ENCODE data around the gene TMEM38A. TPM values are rescaled to one million over a fixed set of nuclear protein-coding genes. Genes with fewer than 3 reads are reported as not detected.

TMEM38A gene
- total RNA-seq, 4 donors from 2014 or later: 2.3 to 2.8 (median 2.7) TPM

- 0% methylated on average over 24 of the region's 52 CpGs for WGBS
- Histone ChIP-seq H3K4me1 (peaks cover 34% of the 10 kb centered on the region), H3K9me3 (no peaks in the 10 kb centered on the region), H3K36me3 (peaks cover 23% of the 10 kb centered on the region), H3K4me3 (peak overlapping the region; percentile 100), H3K27ac (peak overlapping the region; percentile 94), H3K27me3 (no peaks in the 10 kb centered on the region)
- no peak for TF ChIP-seq POLR2AphosphoS5 (IDR thresholded peaks at IDR 0.05)
- no peak for TF ChIP-seq POLR2A (IDR thresholded peaks at IDR 0.05)
- TF ChIP-seq, protein P1, sequence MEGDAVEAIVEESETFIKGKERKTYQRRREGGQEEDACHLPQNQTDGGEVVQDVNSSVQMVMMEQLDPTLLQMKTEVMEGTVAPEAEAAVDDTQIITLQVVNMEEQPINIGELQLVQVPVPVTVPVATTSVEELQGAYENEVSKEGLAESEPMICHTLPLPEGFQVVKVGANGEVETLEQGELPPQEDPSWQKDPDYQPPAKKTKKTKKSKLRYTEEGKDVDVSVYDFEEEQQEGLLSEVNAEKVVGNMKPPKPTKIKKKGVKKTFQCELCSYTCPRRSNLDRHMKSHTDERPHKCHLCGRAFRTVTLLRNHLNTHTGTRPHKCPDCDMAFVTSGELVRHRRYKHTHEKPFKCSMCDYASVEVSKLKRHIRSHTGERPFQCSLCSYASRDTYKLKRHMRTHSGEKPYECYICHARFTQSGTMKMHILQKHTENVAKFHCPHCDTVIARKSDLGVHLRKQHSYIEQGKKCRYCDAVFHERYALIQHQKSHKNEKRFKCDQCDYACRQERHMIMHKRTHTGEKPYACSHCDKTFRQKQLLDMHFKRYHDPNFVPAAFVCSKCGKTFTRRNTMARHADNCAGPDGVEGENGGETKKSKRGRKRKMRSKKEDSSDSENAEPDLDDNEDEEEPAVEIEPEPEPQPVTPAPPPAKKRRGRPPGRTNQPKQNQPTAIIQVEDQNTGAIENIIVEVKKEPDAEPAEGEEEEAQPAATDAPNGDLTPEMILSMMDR (IDR thresholded peaks at IDR 0.05): no peak
- TF ChIP-seq EP300 (IDR thresholded peaks at IDR 0.05): no peak
- DNase-seq (ENCODE audit: low spot score in 2 of 2): peak in 1 of 2 donors; percentile 74
Observed at GRCh38 chr19:16627193-16627927, 33.6 kb upstream of the TMEM38A start.

DNA sequence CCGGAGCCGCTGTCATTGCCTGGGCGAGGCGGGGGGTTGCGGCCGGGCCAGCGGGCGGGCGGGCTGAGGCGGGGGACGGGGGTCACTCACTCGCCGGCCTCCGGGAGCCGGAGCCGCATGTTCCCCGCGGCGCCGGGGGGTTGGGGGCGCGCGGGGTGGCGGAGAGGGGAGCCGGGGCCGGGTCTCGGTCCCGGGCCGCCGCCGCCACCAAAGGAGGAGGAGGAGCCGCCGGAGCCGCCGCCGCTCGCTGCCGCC, 33.1 kb upstream of the TMEM38A start:
- no peak for DNase-seq (ENCODE audit: low spot score in 2 of 2)
- peak overlapping the region; percentile 100 for H3K4me3 ChIP-seq
- no CpG with 5 or more reads among the region's 38 CpGs for WGBS
- no peaks in the 10 kb centered on the region for H3K27me3 ChIP-seq
- peaks cover 27% of the 10 kb centered on the region for H3K36me3 ChIP-seq
- no peaks in the 10 kb centered on the region for H3K9me3 ChIP-seq
- peak overlapping the region; percentile 94 for H3K27ac ChIP-seq
- peaks cover 34% of the 10 kb centered on the region for H3K4me1 ChIP-seq
- TF ChIP-seq EP300 (IDR thresholded peaks at IDR 0.05) (no peak), POLR2A (IDR thresholded peaks at IDR 0.05) (no peak), POLR2AphosphoS5 (IDR thresholded peaks at IDR 0.05) (no peak)
- TF ChIP-seq, protein P1 (IDR thresholded peaks at IDR 0.05): no peak

GRCh38 chr19:16628183-16628983, 32.6 kb upstream of the TMEM38A start, which contains the start of gene MED26:
Gene MED26 (minus strand): TSS chr19:16628204. CDS start chr19:16627943, 261 bp downstream.
- peak within 1 kb of the TSS; percentile 94 for H3K27ac ChIP-seq
- peak within 1 kb of the TSS; percentile 100 for H3K4me3 ChIP-seq
- peaks cover 31% of the 10 kb centered on the region for H3K36me3 ChIP-seq
- TF ChIP-seq POLR2A (IDR thresholded peaks at IDR 0.05): peak in 1 of 2 donors; percentile 65
- no peak for TF ChIP-seq EP300 (IDR thresholded peaks at IDR 0.05)
- TF ChIP-seq POLR2AphosphoS5 (IDR thresholded peaks at IDR 0.05): peak in 2 of 3 donors; percentile 25 to 72
- TF ChIP-seq, protein P1 (IDR thresholded peaks at IDR 0.05): no peak
- no peaks in the 10 kb centered on the region for H3K27me3 ChIP-seq
- 3% methylated on average over 13 of the region's 98 CpGs for WGBS
- H3K9me3 ChIP-seq: no peaks in the 10 kb centered on the region
- peak; percentile 97 for DNase-seq (ENCODE audit: low spot score in 2 of 2)
- H3K4me1 ChIP-seq: peaks cover 34% of the 10 kb centered on the region

- peak overlapping the region; percentile 100 for H3K4me3 ChIP-seq
- H3K27me3 ChIP-seq: no peaks in the 10 kb centered on the region
- H3K9me3 ChIP-seq: no peaks in the 10 kb centered on the region
- peaks cover 26% of the 10 kb centered on the region for H3K36me3 ChIP-seq
- peaks cover 34% of the 10 kb centered on the region for H3K4me1 ChIP-seq
- H3K27ac ChIP-seq: peak overlapping the region; percentile 94
- 6% methylated on average over 21 of the region's 23 CpGs for WGBS
- no peak for DNase-seq (ENCODE audit: low spot score in 2 of 2)
- TF ChIP-seq POLR2A (IDR thresholded peaks at IDR 0.05) (no peak), POLR2AphosphoS5 (IDR thresholded peaks at IDR 0.05) (no peak)
- TF ChIP-seq, protein P1 (IDR thresholded peaks at IDR 0.05): no peak
Observed at GRCh38 chr19:16628984-16629691, 31.8 kb upstream of the TMEM38A start.

Data from suprapubic skin (tissue), 4 donors.